GM12891 (cell line): ENCODE data around the gene NEU4.
"Not testable (repeated sequence)": the region's sequence is repeated elsewhere in the genome, so short reads cannot be mapped to it uniquely, and the experiment has no call there.

Experiments used
- POLR2A ChIP-seq: IDR thresholded peaks from 2 replicates; pipeline ENCODE4 v1.6.1; 2011; ENCODE audit warnings: low read depth, low read length, control low read depth
- POLR2AphosphoS5 ChIP-seq: IDR thresholded peaks from 2 replicates; pipeline ENCODE4 v1.6.1; 2011; ENCODE audit warnings: low read depth, low read length, control low read depth
- POU2F2 ChIP-seq: IDR thresholded peaks from 2 replicates; pipeline ENCODE4 v1.6.1; 2011; ENCODE audit warnings: low read depth, mild to moderate bottlenecking, control low read depth, low read length, moderate library complexity

- TF ChIP-seq POLR2AphosphoS5, POLR2A, POU2F2: not testable (repeated sequence)
These were observed 2.8 kb upstream of the NEU4 start for GRCh38 chr2:241806217-241806616.
